Vagina (tissue), 2 donors: ENCODE results near the gene WFDC2.

Experiments
- POLR2A ChIP-seq, 2 donors: fragments of 450-650 bp; IDR thresholded peaks; one replicate each; pipeline ENCODE4 v1.6.1; 2017; ENCODE audit warnings: antibody characterized with exemption in 2 of 2, mild to moderate bottlenecking in 2 of 2, moderate library complexity in 2 of 2
- TF ChIP-seq, protein P1 (sequence below), 3 experiments: fragments of 450-650 bp in 2 of 3; fragments of 200-600 bp in 1 of 3; sonication (generic) in 1 of 3; IDR thresholded peaks; one replicate each; pipeline ENCODE4 v1.5.1; 2017 to 2019; ENCODE audit warnings: antibody characterized with exemption in 3 of 3, mild to moderate bottlenecking in 2 of 3, moderate library complexity in 2 of 3

DNA sequence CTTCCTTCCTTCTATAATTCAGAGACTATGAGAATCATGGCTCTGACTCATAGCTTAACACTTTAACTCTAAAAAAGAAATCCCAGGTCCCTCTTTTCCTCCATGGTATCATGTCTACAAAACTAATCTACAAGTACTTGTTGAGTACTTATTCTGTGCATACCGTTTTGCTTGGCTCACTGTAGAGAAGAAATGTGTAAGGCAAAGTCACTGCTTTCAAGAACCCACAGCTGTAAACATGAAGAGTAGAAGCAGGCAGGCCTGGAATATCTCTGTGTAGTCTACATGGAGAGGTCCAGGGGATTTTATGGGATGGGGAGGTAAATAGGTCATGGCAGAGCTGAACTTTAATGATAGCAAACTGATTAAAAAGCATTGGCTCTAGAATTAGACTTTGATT lies 32.0 kb downstream of the WFDC2 start:
- TF ChIP-seq, protein P1, sequence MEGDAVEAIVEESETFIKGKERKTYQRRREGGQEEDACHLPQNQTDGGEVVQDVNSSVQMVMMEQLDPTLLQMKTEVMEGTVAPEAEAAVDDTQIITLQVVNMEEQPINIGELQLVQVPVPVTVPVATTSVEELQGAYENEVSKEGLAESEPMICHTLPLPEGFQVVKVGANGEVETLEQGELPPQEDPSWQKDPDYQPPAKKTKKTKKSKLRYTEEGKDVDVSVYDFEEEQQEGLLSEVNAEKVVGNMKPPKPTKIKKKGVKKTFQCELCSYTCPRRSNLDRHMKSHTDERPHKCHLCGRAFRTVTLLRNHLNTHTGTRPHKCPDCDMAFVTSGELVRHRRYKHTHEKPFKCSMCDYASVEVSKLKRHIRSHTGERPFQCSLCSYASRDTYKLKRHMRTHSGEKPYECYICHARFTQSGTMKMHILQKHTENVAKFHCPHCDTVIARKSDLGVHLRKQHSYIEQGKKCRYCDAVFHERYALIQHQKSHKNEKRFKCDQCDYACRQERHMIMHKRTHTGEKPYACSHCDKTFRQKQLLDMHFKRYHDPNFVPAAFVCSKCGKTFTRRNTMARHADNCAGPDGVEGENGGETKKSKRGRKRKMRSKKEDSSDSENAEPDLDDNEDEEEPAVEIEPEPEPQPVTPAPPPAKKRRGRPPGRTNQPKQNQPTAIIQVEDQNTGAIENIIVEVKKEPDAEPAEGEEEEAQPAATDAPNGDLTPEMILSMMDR (IDR thresholded peaks at IDR 0.05), result no peak
- no peak for TF ChIP-seq POLR2A (IDR thresholded peaks at IDR 0.05)
